Vagina (tissue), 2 donors: Measurements from ENCODE around the gene GYPC. TPM values are rescaled to one million over a fixed set of nuclear protein-coding genes. Genes with fewer than 3 reads are reported as not detected.

Experiments used
- DNase-seq, 2 donors: peaks; one replicate each; pipeline ENCODE4 v3.0.0-alpha.2; 2017; ENCODE audit errors: extremely low spot score in 2 of 2
- H3K27ac ChIP-seq: fragments of 200-600 bp; sonication (generic); one replicate; pipeline ENCODE4 v1.5.1; 2019
- H3K27me3 ChIP-seq: fragments of 200-600 bp; sonication (generic); one replicate; pipeline ENCODE4 v1.5.1; 2019
- H3K36me3 ChIP-seq, 2 donors: fragments of 200-600 bp; sonication (generic); one replicate each; pipeline ENCODE4 v1.5.1; 2017 to 2019
- H3K4me1 ChIP-seq: fragments of 200-600 bp; sonication (generic); one replicate; pipeline ENCODE4 v1.5.1; 2019
- H3K4me3 ChIP-seq, 2 donors: fragments of 200-600 bp; sonication (generic); 1 replicate in 1 of 2; 2 replicates in 1 of 2; pipeline ENCODE4 v1.5.1; 2016 to 2019
- H3K9me3 ChIP-seq: fragments of 200-600 bp; sonication (generic); one replicate; pipeline ENCODE4 v1.5.1; 2019
- CTCF ChIP-seq, 3 experiments: fragments of 450-650 bp in 2 of 3; fragments of 200-600 bp in 1 of 3; sonication (generic) in 1 of 3; IDR thresholded peaks; one replicate each; pipeline ENCODE4 v1.5.1; 2017 to 2019; ENCODE audit warnings: antibody characterized with exemption in 3 of 3, mild to moderate bottlenecking in 2 of 3, moderate library complexity in 2 of 3
- POLR2A ChIP-seq, 2 donors: fragments of 450-650 bp; IDR thresholded peaks; one replicate each; pipeline ENCODE4 v1.6.1; 2017; ENCODE audit warnings: antibody characterized with exemption in 2 of 2, mild to moderate bottlenecking in 2 of 2, moderate library complexity in 2 of 2
- POLR2AphosphoS5 ChIP-seq, 2 donors: sonication (generic); formaldehyde crosslinking; IDR thresholded peaks; one replicate each; pipeline ENCODE4 v1.9.0; 2017; ENCODE audit warnings: antibody characterized with exemption in 2 of 2, mild to moderate bottlenecking in 2 of 2, low read depth in 1 of 2; ENCODE audit not compliant: insufficient read depth in 1 of 2
- intact Hi-C: fragments of 100-400 bp; cut with DNase I; formaldehyde crosslinking; loops from one replicate; pipeline ENCODE4 v1.15.1; 2023
- total RNA-seq: library from RNA; depleted of rRNA; stranded (reverse); fragments of >200 nt; gene quantifications from one replicate; pipeline ENCODE4 v1.2.3, GENCODE V29; 2016

GYPC gene
- total RNA-seq, 1 donor from 2014 or later = 84.2 TPM

GRCh38 chr2:126674075-126674744 is 18.3 kb downstream of the GYPC start:
- H3K27me3 ChIP-seq = no peaks in the 10 kb centered on the region
- DNase-seq = no peak
- H3K36me3 ChIP-seq = no peaks in the 10 kb centered on the region
- H3K27ac ChIP-seq = no peak overlapping the region
- no peak for TF ChIP-seq POLR2A (IDR thresholded peaks at IDR 0.05)
- TF ChIP-seq CTCF (IDR thresholded peaks at IDR 0.05) = no peak
- TF ChIP-seq POLR2AphosphoS5 (IDR thresholded peaks at IDR 0.05; ENCODE audit: insufficient read depth in 1 of 2, low read depth in 1 of 2) = no peak
- H3K4me3 ChIP-seq = no peak overlapping the region
- intact Hi-C loops = no loop called here
- peaks cover 18% of the 10 kb centered on the region for H3K4me1 ChIP-seq
- no peaks in the 10 kb centered on the region for H3K9me3 ChIP-seq

GRCh38 chr2:126675637-126676036 is 19.7 kb downstream of the GYPC start:
- H3K27ac ChIP-seq = no peak overlapping the region
- H3K27me3 ChIP-seq = no peaks in the 10 kb centered on the region
- no peaks in the 10 kb centered on the region for H3K9me3 ChIP-seq
- intact Hi-C loops = no loop called here
- no peak for DNase-seq
- no peaks in the 10 kb centered on the region for H3K36me3 ChIP-seq
- H3K4me1 ChIP-seq = peaks cover 4% of the 10 kb centered on the region
- no peak overlapping the region for H3K4me3 ChIP-seq
- TF ChIP-seq POLR2A (IDR thresholded peaks at IDR 0.05) = no peak
- no peak for TF ChIP-seq CTCF (IDR thresholded peaks at IDR 0.05)

- intact Hi-C loops = no loop called here
- H3K4me1 ChIP-seq = no peaks in the 10 kb centered on the region
- H3K27ac ChIP-seq = no peak overlapping the region
- no peak overlapping the region for H3K4me3 ChIP-seq
- no peaks in the 10 kb centered on the region for H3K36me3 ChIP-seq
- no peak for DNase-seq
- no peaks in the 10 kb centered on the region for H3K9me3 ChIP-seq
- no peaks in the 10 kb centered on the region for H3K27me3 ChIP-seq
- no peak for TF ChIP-seq POLR2AphosphoS5 (IDR thresholded peaks at IDR 0.05; ENCODE audit: insufficient read depth in 1 of 2, low read depth in 1 of 2)
- no peak for TF ChIP-seq CTCF (IDR thresholded peaks at IDR 0.05)
Measured at GRCh38 chr2:126676221-126677175, 20.5 kb downstream of the GYPC start.

GRCh38 chr2:126677176-126677538 is 21.2 kb downstream of the GYPC start:
- no peaks in the 10 kb centered on the region for H3K27me3 ChIP-seq
- DNase-seq = no peak
- no peaks in the 10 kb centered on the region for H3K9me3 ChIP-seq
- H3K4me3 ChIP-seq = no peak overlapping the region
- TF ChIP-seq POLR2AphosphoS5 (IDR thresholded peaks at IDR 0.05; ENCODE audit: insufficient read depth in 1 of 2, low read depth in 1 of 2) (no peak), CTCF (IDR thresholded peaks at IDR 0.05) (no peak), POLR2A (IDR thresholded peaks at IDR 0.05) (no peak)
- intact Hi-C loops = no loop called here
- H3K36me3 ChIP-seq = no peaks in the 10 kb centered on the region
- no peaks in the 10 kb centered on the region for H3K4me1 ChIP-seq
- no peak overlapping the region for H3K27ac ChIP-seq
